MCF 10A (cell line): ENCODE results near the gene COPS6. TPM values are rescaled to one million over a fixed set of nuclear protein-coding genes. Genes with fewer than 3 reads are reported as not detected.

Experiments
- BruUV-seq: library from RNA; stranded (reverse); fragments of 400-500 nt; replicated peaks from 2 replicates; lab custom pipeline; 2021; lab: Mats Ljungman, UMichigan
- CTCF ChIA-PET: fragments of 300-600 bp; sonication (Branson Sonifier 250); formaldehyde crosslinking; extraction: SDS; loops from one replicate; lab custom pipeline; 2021; ENCODE audit warnings: antibody characterized with exemption, inconsistent platforms; lab: Yijun Ruan, JAX
- POLR2A ChIA-PET: fragments of 300-600, 350-650 bp; sonication (Branson Sonifier 250); formaldehyde crosslinking; extraction: SDS; loops from one replicate; lab custom pipeline; 2020; ENCODE audit warnings: antibody characterized with exemption, inconsistent platforms; lab: Yijun Ruan, JAX
- DNase-seq: peaks from one replicate; pipeline ENCODE4 v3.0.0-alpha.2; 2018; ENCODE audit not compliant: unreplicated experiment
- H3K27ac Mint-ChIP-seq: one replicate; pipeline ENCODE4 v1.8.0; 2022; ENCODE audit warnings: mild to moderate bottlenecking, low read depth, mixed read lengths; ENCODE audit not compliant: unreplicated experiment
- H3K27me3 Mint-ChIP-seq: one replicate; pipeline ENCODE4 v1.8.0; 2022; ENCODE audit warnings: mixed read lengths; ENCODE audit not compliant: insufficient read depth, unreplicated experiment
- H3K36me3 Mint-ChIP-seq: one replicate; pipeline ENCODE4 v1.8.0; 2022; ENCODE audit warnings: mild to moderate bottlenecking, moderate library complexity, mixed read lengths; ENCODE audit not compliant: insufficient read depth, unreplicated experiment
- H3K4me1 Mint-ChIP-seq: one replicate; pipeline ENCODE4 v1.8.0; 2022; ENCODE audit warnings: mixed read lengths; ENCODE audit not compliant: insufficient read depth, unreplicated experiment
- H3K4me3 Mint-ChIP-seq: one replicate; pipeline ENCODE4 v1.8.0; 2022; ENCODE audit warnings: mild to moderate bottlenecking, moderate library complexity, mixed read lengths; ENCODE audit not compliant: unreplicated experiment
- H3K9me3 Mint-ChIP-seq: one replicate; pipeline ENCODE4 v1.8.0; 2022; ENCODE audit warnings: mixed read lengths; ENCODE audit not compliant: unreplicated experiment
- intact Hi-C: fragments of 100-400 bp; cut with micrococcal nuclease; formaldehyde crosslinking; loops from 2 replicates; pipeline ENCODE4 v1.14.1; 2022
- total RNA-seq: library from RNA; stranded (reverse); gene quantifications from 2 replicates; pipeline ENCODE4 v1.2.3, GENCODE V29; 2022
- TF ChIP-seq, protein P1 (sequence below): fragments of 200-600 bp; IDR thresholded peaks from one replicate; pipeline ENCODE4 v1.8.0; 2022; ENCODE audit warnings: antibody characterized with exemption, mild to moderate bottlenecking; ENCODE audit not compliant: unreplicated experiment

Gene COPS6
- total RNA-seq, 1 experiment from 2014 or later, result 103 TPM

DNA sequence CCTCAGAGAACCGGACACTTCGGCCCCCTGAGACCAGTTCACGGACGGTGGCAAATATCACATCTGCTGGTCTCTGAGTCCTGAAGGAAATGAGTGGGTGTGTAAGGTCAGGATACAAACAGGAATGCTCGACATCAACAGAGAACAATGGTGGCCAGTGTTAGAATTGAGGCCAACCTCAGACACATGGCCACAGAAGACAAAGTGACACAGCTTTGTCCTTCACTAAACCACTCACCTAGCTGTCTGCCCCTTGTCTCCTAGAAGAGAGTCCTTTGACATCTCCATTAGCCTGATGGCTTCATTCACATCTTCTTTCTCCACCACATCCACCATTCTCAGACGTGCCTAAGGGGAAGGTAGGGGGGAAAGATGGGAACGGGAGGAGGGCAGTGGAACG is 4.3 kb downstream of the COPS6 start:
- ChIA-PET CTCF (no interaction called here), POLR2A (no interaction called here)
- Mint-ChIP-seq H3K4me1 (peaks cover 21% of the 10 kb centered on the region), H3K27me3 (no peaks in the 10 kb centered on the region), H3K4me3 (no peak overlapping the region), H3K27ac (no peak overlapping the region), H3K36me3 (peaks cover 90% of the 10 kb centered on the region), H3K9me3 (no peaks in the 10 kb centered on the region)
- TF ChIP-seq, protein P1, sequence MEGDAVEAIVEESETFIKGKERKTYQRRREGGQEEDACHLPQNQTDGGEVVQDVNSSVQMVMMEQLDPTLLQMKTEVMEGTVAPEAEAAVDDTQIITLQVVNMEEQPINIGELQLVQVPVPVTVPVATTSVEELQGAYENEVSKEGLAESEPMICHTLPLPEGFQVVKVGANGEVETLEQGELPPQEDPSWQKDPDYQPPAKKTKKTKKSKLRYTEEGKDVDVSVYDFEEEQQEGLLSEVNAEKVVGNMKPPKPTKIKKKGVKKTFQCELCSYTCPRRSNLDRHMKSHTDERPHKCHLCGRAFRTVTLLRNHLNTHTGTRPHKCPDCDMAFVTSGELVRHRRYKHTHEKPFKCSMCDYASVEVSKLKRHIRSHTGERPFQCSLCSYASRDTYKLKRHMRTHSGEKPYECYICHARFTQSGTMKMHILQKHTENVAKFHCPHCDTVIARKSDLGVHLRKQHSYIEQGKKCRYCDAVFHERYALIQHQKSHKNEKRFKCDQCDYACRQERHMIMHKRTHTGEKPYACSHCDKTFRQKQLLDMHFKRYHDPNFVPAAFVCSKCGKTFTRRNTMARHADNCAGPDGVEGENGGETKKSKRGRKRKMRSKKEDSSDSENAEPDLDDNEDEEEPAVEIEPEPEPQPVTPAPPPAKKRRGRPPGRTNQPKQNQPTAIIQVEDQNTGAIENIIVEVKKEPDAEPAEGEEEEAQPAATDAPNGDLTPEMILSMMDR, result no peak
- no peak for DNase-seq
- no TSS peak for BruUV-seq
- intact Hi-C loops, result no loop called here

DNA sequence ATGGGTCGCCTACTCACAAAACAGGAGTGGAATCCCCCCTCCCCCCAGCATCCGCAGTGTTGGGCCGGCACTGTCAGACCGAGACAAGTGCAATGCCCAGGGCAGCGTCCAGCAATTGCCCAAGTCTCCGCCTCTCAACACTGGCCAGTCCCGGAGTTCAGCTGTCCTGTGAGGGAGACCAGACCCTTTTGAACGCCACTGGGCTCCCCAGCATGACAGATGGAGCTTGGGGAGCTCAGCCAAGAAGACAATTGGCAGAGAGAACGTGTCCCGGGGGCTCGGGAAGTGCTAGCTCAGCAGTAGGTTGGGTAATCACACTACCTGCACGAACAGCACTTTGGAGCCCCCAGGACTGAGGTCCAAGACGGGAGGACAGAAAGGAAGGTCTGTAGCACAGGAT is 4.7 kb downstream of the COPS6 start:
- TF ChIP-seq, protein P1, result no peak
- peak overlapping the region; percentile 11 for H3K27ac Mint-ChIP-seq
- ChIA-PET CTCF (interaction anchor here (0.6 to 1.2 kb wide), 2 partner anchors 11 to 72 kb away, joined by 3 read pairs; no protein-coding TSS in a partner anchor), POLR2A (no interaction called here)
- peaks cover 94% of the 10 kb centered on the region for H3K36me3 Mint-ChIP-seq
- DNase-seq, result no peak
- no peaks in the 10 kb centered on the region for H3K9me3 Mint-ChIP-seq
- peaks cover 25% of the 10 kb centered on the region for H3K4me1 Mint-ChIP-seq
- intact Hi-C loops, result no loop called here
- no peak overlapping the region for H3K4me3 Mint-ChIP-seq
- BruUV-seq, result no TSS peak
- H3K27me3 Mint-ChIP-seq, result no peaks in the 10 kb centered on the region

DNA sequence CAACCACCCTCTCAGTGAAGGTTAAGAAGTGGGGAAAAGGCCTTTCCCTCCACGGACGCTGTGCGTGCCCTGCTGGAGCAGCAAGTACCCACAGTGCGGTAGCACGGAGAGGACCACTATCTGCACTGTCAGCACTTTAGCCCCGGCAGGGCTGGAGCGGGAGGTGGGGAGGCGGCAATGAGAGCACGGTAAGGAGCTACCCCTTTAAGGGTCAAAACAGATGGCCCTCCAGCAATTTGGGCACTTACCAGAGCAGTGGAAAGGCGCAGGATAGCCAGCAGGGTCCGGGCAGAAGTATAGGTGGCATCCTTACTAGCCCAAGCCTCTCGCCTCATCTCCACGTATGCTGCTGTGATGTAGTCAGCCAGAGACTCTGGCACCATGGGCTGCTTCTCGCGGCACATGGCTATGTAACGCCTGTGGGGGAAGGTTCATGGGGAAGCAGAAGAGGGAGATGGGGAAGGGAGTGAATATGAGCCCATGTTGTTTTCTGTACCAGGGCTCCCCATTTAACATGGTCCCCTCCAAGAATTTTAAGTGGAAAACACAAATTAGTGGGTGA is 5.2 kb downstream of the COPS6 start:
- POLR2A ChIA-PET, result no interaction called here

DNA sequence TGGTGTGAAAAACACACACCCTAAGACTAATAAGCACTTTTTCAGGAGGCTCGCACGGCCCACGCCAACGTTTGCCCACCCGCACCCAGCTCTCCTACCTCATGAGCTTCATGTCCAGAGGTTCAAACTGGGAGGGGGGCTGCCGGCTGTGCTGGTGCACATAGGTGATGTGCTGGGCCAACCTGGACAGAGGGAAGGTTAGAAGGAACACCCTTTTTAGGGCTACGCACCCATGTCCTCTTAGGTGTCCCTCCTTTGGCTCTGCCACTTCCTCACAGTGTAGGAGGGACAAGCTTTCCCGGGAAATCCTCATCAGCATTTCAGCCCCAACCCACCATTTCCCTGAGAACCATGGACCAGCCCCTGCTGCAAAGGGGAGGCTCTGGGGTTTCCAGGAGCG is 6.5 kb downstream of the COPS6 start:
- Mint-ChIP-seq H3K27ac (peak overlapping the region; percentile 54), H3K4me1 (peaks cover 30% of the 10 kb centered on the region), H3K4me3 (no peak overlapping the region), H3K27me3 (no peaks in the 10 kb centered on the region), H3K36me3 (peaks cover 96% of the 10 kb centered on the region), H3K9me3 (no peaks in the 10 kb centered on the region)
- TF ChIP-seq, protein P1, result no peak
- intact Hi-C loops, result no loop called here
- ChIA-PET POLR2A (interaction anchor here (0.6 to 1.1 kb wide), 3 partner anchors 28 to 177 kb away, joined by 3 to 4 read pairs (median 3); no protein-coding TSS in a partner anchor), CTCF (interaction anchor here (0.6 to 0.9 kb wide), 2 partner anchors 13 to 580 kb away, joined by 3 to 4 read pairs; no protein-coding TSS in a partner anchor)
- DNase-seq, result no peak
- BruUV-seq, result no TSS peak

More for the DNA sequence above, 5.2 kb downstream of the COPS6 start:
- Mint-ChIP-seq H3K27me3 (no peaks in the 10 kb centered on the region), H3K9me3 (no peaks in the 10 kb centered on the region), H3K36me3 (peaks cover 95% of the 10 kb centered on the region), H3K4me3 (no peak overlapping the region), H3K27ac (peak overlapping the region; percentile 11), H3K4me1 (peaks cover 29% of the 10 kb centered on the region)
- TF ChIP-seq, protein P1, result no peak
- no TSS peak for BruUV-seq
- CTCF ChIA-PET, result interaction anchor here (0.6 to 1.2 kb wide), 2 partner anchors 12 to 71 kb away, joined by 3 read pairs; no protein-coding TSS in a partner anchor
- intact Hi-C loops, result no loop called here
- DNase-seq, result no peak
